A549 (cell line): ENCODE measurements around the gene CASP1.

Experiments
- EP300 ChIP-seq, 2 experiments: fragments of >200 bp; sonication (Bioruptor Twin); formaldehyde crosslinking; IDR thresholded peaks; 2 replicates in 1 of 2; 3 replicates in 1 of 2; pipeline ENCODE4 v1.6.1; 2016 to 2017
- FOSL2 ChIP-seq, 2 experiments: fragments of 450-650 bp in 1 of 2; fragments of >200 bp in 1 of 2; sonication (Bioruptor Twin) in 1 of 2; formaldehyde crosslinking; IDR thresholded peaks; 2 replicates each; pipeline versions ENCODE4 v1.5.0 to v1.6.1; 2016 to 2020; ENCODE audit warnings: mild to moderate bottlenecking in 1 of 2, moderate library complexity in 1 of 2
- JUNB ChIP-seq: fragments of >200 bp; sonication (Bioruptor Twin); formaldehyde crosslinking; IDR thresholded peaks from 2 replicates; pipeline ENCODE4 v1.6.1; 2016
- PHF8 ChIP-seq: fragments of 200-600 bp; sonication (generic); IDR thresholded peaks from 2 replicates; pipeline ENCODE4 v1.6.1; 2016; ENCODE audit warnings: low read depth, mild to moderate bottlenecking, antibody characterized with exemption, moderate library complexity, borderline replicate concordance
- POLR2A ChIP-seq: IDR thresholded peaks from 2 replicates; pipeline ENCODE4 v1.6.1; 2012; ENCODE audit warnings: mild to moderate bottlenecking, low read length
- RAD21 ChIP-seq, 2 experiments: fragments of >200 bp in 1 of 2; sonication (Bioruptor Twin) in 1 of 2; formaldehyde crosslinking in 1 of 2; IDR thresholded peaks in 1 of 2; conservative IDR thresholded peaks in 1 of 2; 2 replicates in 1 of 2; 3 replicates in 1 of 2; pipeline ENCODE4 v1.6.1; 2012 to 2018; ENCODE audit warnings: inconsistent platforms in 1 of 2
- RFX5 ChIP-seq: fragments of 450-650 bp; IDR thresholded peaks from 2 replicates; pipeline ENCODE4 v1.7.1; 2014; ENCODE audit warnings: antibody characterized with exemption, mild to moderate bottlenecking, moderate library complexity
- TF ChIP-seq, protein P1 (sequence below): fragments of >200 bp; sonication (Bioruptor Twin); formaldehyde crosslinking; IDR thresholded peaks from 3 replicates; pipeline ENCODE4 v1.5.1; 2016

DNA sequence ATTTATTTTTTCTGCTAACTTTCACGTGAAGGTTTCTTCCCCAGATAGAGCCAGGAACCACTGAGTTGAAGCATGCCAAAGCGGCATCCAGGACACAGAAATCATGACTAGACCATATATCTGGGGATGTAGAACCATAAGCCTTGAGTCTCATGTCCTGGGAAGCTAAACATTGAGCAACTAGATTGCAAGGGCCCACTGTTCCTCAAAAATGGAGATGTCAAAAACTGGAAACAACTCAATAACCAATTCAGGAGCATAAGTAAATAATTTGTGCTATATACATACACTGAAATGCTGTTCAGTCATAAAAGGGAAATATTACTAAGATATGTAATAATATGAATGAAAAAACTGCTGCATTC is 39.2 kb upstream of the CASP1 start:
- TF ChIP-seq POLR2A (no peak), PHF8 (no peak), JUNB (no peak), EP300 (IDR thresholded peaks at IDR 0.05) (no peak), RAD21 (conservative IDR thresholded peaks at IDR 0.05 in 1 of 2, IDR thresholded peaks at IDR 0.05 in 1 of 2) (no peak), RFX5 (no peak), FOSL2 (IDR thresholded peaks at IDR 0.05) (no peak), FOSL2 (CRISPR knock-in tag; IDR thresholded peaks at IDR 0.05) (no peak)
- TF ChIP-seq, protein P1, sequence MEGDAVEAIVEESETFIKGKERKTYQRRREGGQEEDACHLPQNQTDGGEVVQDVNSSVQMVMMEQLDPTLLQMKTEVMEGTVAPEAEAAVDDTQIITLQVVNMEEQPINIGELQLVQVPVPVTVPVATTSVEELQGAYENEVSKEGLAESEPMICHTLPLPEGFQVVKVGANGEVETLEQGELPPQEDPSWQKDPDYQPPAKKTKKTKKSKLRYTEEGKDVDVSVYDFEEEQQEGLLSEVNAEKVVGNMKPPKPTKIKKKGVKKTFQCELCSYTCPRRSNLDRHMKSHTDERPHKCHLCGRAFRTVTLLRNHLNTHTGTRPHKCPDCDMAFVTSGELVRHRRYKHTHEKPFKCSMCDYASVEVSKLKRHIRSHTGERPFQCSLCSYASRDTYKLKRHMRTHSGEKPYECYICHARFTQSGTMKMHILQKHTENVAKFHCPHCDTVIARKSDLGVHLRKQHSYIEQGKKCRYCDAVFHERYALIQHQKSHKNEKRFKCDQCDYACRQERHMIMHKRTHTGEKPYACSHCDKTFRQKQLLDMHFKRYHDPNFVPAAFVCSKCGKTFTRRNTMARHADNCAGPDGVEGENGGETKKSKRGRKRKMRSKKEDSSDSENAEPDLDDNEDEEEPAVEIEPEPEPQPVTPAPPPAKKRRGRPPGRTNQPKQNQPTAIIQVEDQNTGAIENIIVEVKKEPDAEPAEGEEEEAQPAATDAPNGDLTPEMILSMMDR: no peak
